Measurements from ENCODE around the gene KRTAP12-1.

GRCh38 chr21:44684483-44684882 is 2.5 kb upstream of the KRTAP12-1 start:
- no peak for TF ChIP-seq EZH2 (IDR thresholded peaks at IDR 0.05; ENCODE audit: insufficient read depth, poor library complexity, severe bottlenecking)
- no peak for TF ChIP-seq EZH2phosphoT487 (IDR thresholded peaks at IDR 0.05; ENCODE audit: insufficient read depth, low read depth)
